HG03571 (cell line): Measurements from ENCODE around the gene TP63.

Experiments used
- ATAC-seq: cut with Tn5 transposase; IDR thresholded peaks from one replicate; pipeline ENCODE4 v1.9.1; 2021; ENCODE audit not compliant: unreplicated experiment

TP63 gene

GRCh38 chr3:189680723-189681122, 49.5 kb downstream of the TP63 start:
- no peak for ATAC-seq

GRCh38 chr3:189683546-189684255, 52.5 kb downstream of the TP63 start:
- no peak for ATAC-seq

GRCh38 chr3:189684317-189684716, 53.1 kb downstream of the TP63 start:
- no peak for ATAC-seq

GRCh38 chr3:189685291-189685690, 54.1 kb downstream of the TP63 start:
- ATAC-seq: no peak

- no peak for ATAC-seq
Measured at GRCh38 chr3:189685860-189686259, 54.7 kb downstream of the TP63 start.

GRCh38 chr3:189687475-189687874, 56.3 kb downstream of the TP63 start:
- ATAC-seq: no peak

- no peak for ATAC-seq
Measured at GRCh38 chr3:189688262-189688661, 57.1 kb downstream of the TP63 start.

- no peak for ATAC-seq
Measured at GRCh38 chr3:189689625-189690024, 58.4 kb downstream of the TP63 start.

GRCh38 chr3:189690237-189690636, 59.0 kb downstream of the TP63 start:
- no peak for ATAC-seq

- no peak for ATAC-seq
Measured at GRCh38 chr3:189690672-189691071, 59.5 kb downstream of the TP63 start.

GRCh38 chr3:189695400-189695799, 64.2 kb downstream of the TP63 start:
- ATAC-seq: no peak

- no peak for ATAC-seq
Measured at GRCh38 chr3:189698811-189699210, 67.6 kb downstream of the TP63 start.

- ATAC-seq: no peak
Measured at GRCh38 chr3:189699885-189700284, 68.7 kb downstream of the TP63 start.

GRCh38 chr3:189702066-189702646, 71.0 kb downstream of the TP63 start:
- ATAC-seq: no peak

GRCh38 chr3:189703865-189704264, 72.7 kb downstream of the TP63 start:
- no peak for ATAC-seq

GRCh38 chr3:189708375-189708774, 77.2 kb downstream of the TP63 start:
- no peak for ATAC-seq

- ATAC-seq: no peak
Measured at GRCh38 chr3:189710620-189711402, 79.6 kb downstream of the TP63 start.

GRCh38 chr3:189712906-189713483, 81.8 kb downstream of the TP63 start:
- ATAC-seq: no peak

GRCh38 chr3:189714991-189715961, 84.1 kb downstream of the TP63 start:
- peak; percentile 50 for ATAC-seq

GRCh38 chr3:189718215-189718614, 87.0 kb downstream of the TP63 start:
- ATAC-seq: no peak
